HCT116 (cell line): ENCODE data around the gene CATSPERB. TPM values are rescaled to one million over a fixed set of nuclear protein-coding genes. Genes with fewer than 3 reads are reported as not detected.

Experiments used
- ATAC-seq: fragments of 200-7000 bp; cut with Tn5 transposase; 2 replicates; pipeline ENCODE4 v1.9.1; 2020; ENCODE audit warnings: mild to moderate bottlenecking, moderate library complexity
- BruUV-seq: library from RNA; stranded (reverse); fragments of 400-500 nt; replicated peaks from 2 replicates; lab custom pipeline; 2021; lab: Mats Ljungman, UMichigan
- CTCF ChIA-PET: fragments of 300-600 bp; sonication (Branson Sonifier 250); formaldehyde crosslinking; loops from one replicate; lab custom pipeline; 2021; ENCODE audit warnings: antibody characterized with exemption; lab: Charles Lee
- POLR2A ChIA-PET: fragments of 300-600, 350-600 bp; sonication (Branson Sonifier 250); formaldehyde crosslinking; loops from one replicate; lab custom pipeline; 2021; ENCODE audit warnings: antibody characterized with exemption; lab: Charles Lee
- RAD21 ChIA-PET, 2 experiments: fragments of 300-600 bp; sonication (Branson Sonifier 250); formaldehyde crosslinking; loops; one replicate each; lab custom pipeline; 2023; ENCODE audit warnings: low total read pairs in 2 of 2; ENCODE audit not compliant: uncharacterized antibody in 2 of 2, unreplicated experiment in 2 of 2, low non-redundant PET in 1 of 2; lab: Charles Lee
- DNase-seq: peaks from one replicate; pipeline ENCODE4 v3.0.0-alpha.2; 2010; ENCODE audit warnings: low read depth, low spot score
- H2AFZ ChIP-seq: fragments of 200-600 bp; shearing (Covaris generic), sonication (generic); 2 replicates; pipeline ENCODE4 v1.6.1; 2017; ENCODE audit warnings: low read depth, mixed run types, mixed read lengths, antibody characterized with exemption, low read length; ENCODE audit not compliant: poor library complexity, severe bottlenecking
- H3K27ac ChIP-seq: 2 replicates; pipeline ENCODE4 v1.5.1; 2012; ENCODE audit warnings: low read depth, low read length
- H3K27me3 ChIP-seq: fragments of 200-600 bp; sonication (generic); 2 replicates; pipeline ENCODE4 v1.6.1; 2016; ENCODE audit warnings: mixed run types, low read length, mixed read lengths; ENCODE audit not compliant: insufficient read depth
- H3K36me3 ChIP-seq, 2 experiments: fragments of 200-500 bp in 1 of 2; fragments of 200-600 bp in 1 of 2; sonication (Bioruptor generic) in 1 of 2; sonication (generic) in 1 of 2; 2 replicates each; pipeline versions ENCODE4 v1.5.1 to v1.6.1; 2014 to 2016; ENCODE audit warnings: low read length in 2 of 2, inconsistent platforms in 1 of 2, mixed read lengths in 1 of 2, mixed run types in 1 of 2; ENCODE audit not compliant: insufficient read depth in 2 of 2, control insufficient read depth in 1 of 2
- H3K4me1 ChIP-seq, 2 experiments: fragments of 200-600 bp in 1 of 2; sonication (generic) in 1 of 2; 2 replicates each; pipeline versions ENCODE4 v1.5.1 to v1.6.1; 2012 to 2017; ENCODE audit warnings: low read length in 2 of 2, inconsistent platforms in 1 of 2, mild to moderate bottlenecking in 1 of 2, mixed read lengths in 1 of 2, mixed run types in 1 of 2, moderate library complexity in 1 of 2; ENCODE audit not compliant: insufficient read depth in 2 of 2, control insufficient read depth in 1 of 2
- H3K4me2 ChIP-seq: fragments of 200-600 bp; sonication (generic); 2 replicates; pipeline ENCODE4 v1.6.1; 2017; ENCODE audit warnings: mixed run types, low read length, mixed read lengths
- H3K4me3 ChIP-seq, 2 experiments: fragments of 200-600 bp in 1 of 2; sonication (generic) in 1 of 2; replicated peaks in 1 of 2; 2 replicates each; pipeline ENCODE4 v1.5.1; 2011 to 2016; ENCODE audit warnings: low read length in 2 of 2, control low read depth in 1 of 2, low read depth in 1 of 2, mild to moderate bottlenecking in 1 of 2, mixed read lengths in 1 of 2, mixed run types in 1 of 2
- H3K79me2 ChIP-seq: fragments of 200-600 bp; sonication (generic); 2 replicates; pipeline ENCODE4 v1.6.1; 2017; ENCODE audit warnings: mild to moderate bottlenecking, mixed run types, low read length, moderate library complexity, mixed read lengths; ENCODE audit not compliant: insufficient read depth
- H3K9ac ChIP-seq: fragments of 200-600 bp; sonication (generic); 2 replicates; pipeline ENCODE4 v1.6.1; 2016; ENCODE audit warnings: low read length, mixed read lengths
- H3K9me2 ChIP-seq: fragments of 200-600 bp; sonication (generic), shearing (Covaris generic); 2 replicates; pipeline ENCODE4 v1.6.1; 2017; ENCODE audit warnings: mixed run types, mild to moderate bottlenecking, moderate library complexity; ENCODE audit not compliant: insufficient read depth
- H3K9me3 ChIP-seq, 2 experiments: fragments of 200-500 bp in 1 of 2; fragments of 200-600 bp in 1 of 2; sonication (Bioruptor generic) in 1 of 2; sonication (generic) in 1 of 2; 2 replicates each; pipeline ENCODE4 v1.6.1; 2014 to 2017; ENCODE audit warnings: low read length in 2 of 2, mixed read lengths in 2 of 2, inconsistent platforms in 1 of 2, low read depth in 1 of 2, mild to moderate bottlenecking in 1 of 2, mixed run types in 1 of 2, moderate library complexity in 1 of 2; ENCODE audit not compliant: control insufficient read depth in 1 of 2, insufficient read depth in 1 of 2
- H4K20me1 ChIP-seq: fragments of 200-600 bp; sonication (generic), shearing (Covaris generic); 2 replicates; pipeline ENCODE4 v1.6.1; 2017; ENCODE audit warnings: mixed run types, mild to moderate bottlenecking, moderate library complexity; ENCODE audit not compliant: insufficient read depth
- CEBPB ChIP-seq: IDR thresholded peaks from 2 replicates; pipeline ENCODE4 v1.6.1; 2012; ENCODE audit warnings: low read depth
- EZH2 ChIP-seq: fragments of 200-600 bp; sonication (generic); IDR thresholded peaks from 2 replicates; pipeline ENCODE4 v1.6.1; 2017; ENCODE audit warnings: antibody characterized with exemption, mixed run types
- EZH2phosphoT487 ChIP-seq: fragments of 200-600 bp; IDR thresholded peaks from 2 replicates; pipeline ENCODE4 v1.6.1; 2018; ENCODE audit warnings: antibody characterized with exemption, borderline replicate concordance
- FOSL1 ChIP-seq: IDR thresholded peaks from 2 replicates; pipeline ENCODE4 v1.6.1; 2012; ENCODE audit warnings: low read depth
- JUND ChIP-seq: IDR thresholded peaks from 2 replicates; pipeline ENCODE4 v1.6.1; 2012
- SP1 ChIP-seq: IDR thresholded peaks from 2 replicates; pipeline ENCODE4 v1.6.1; 2012; ENCODE audit warnings: low read depth
- SRF ChIP-seq: IDR thresholded peaks from 2 replicates; pipeline ENCODE4 v1.6.1; 2012; ENCODE audit warnings: low read depth
- YY1 ChIP-seq: IDR thresholded peaks from 2 replicates; pipeline ENCODE4 v1.6.1; 2011; ENCODE audit warnings: low read length, low read depth, moderate library complexity, mild to moderate bottlenecking; ENCODE audit not compliant: insufficient replicate concordance; ENCODE audit errors: extremely low read depth
- ZNF274 ChIP-seq: fragments of 200-500 bp; sonication (Bioruptor generic); IDR thresholded peaks from 2 replicates; pipeline ENCODE4 v1.6.1; 2014; ENCODE audit warnings: mild to moderate bottlenecking, low read depth, low read length, inconsistent platforms
- intact Hi-C: fragments of 100-400 bp; cut with micrococcal nuclease; formaldehyde crosslinking; loops from 2 replicates; pipeline ENCODE4 v1.10.0; 2022
- total RNA-seq: library from RNA; stranded (reverse); gene quantifications from one replicate; pipeline ENCODE4 v1.2.1, GENCODE V29; 2021; ENCODE audit not compliant: unreplicated experiment
- TF ChIP-seq, protein P1 (sequence below), 3 experiments: fragments of 200-600 bp in 1 of 3; sonication (generic) in 1 of 3; IDR thresholded peaks in 2 of 3; conservative IDR thresholded peaks in 1 of 3; 2 replicates each; pipeline ENCODE4 v1.5.1; 2012 to 2017; ENCODE audit warnings: low read depth in 2 of 3, low read length in 2 of 3, antibody characterized with exemption in 1 of 3, borderline replicate concordance in 1 of 3, control low read depth in 1 of 3, mild to moderate bottlenecking in 1 of 3, mixed read lengths in 1 of 3, mixed run types in 1 of 3, moderate library complexity in 1 of 3; ENCODE audit not compliant: insufficient read depth in 1 of 3

CATSPERB gene
- total RNA-seq, 1 experiment from 2014 or later = 0.74 TPM

DNA sequence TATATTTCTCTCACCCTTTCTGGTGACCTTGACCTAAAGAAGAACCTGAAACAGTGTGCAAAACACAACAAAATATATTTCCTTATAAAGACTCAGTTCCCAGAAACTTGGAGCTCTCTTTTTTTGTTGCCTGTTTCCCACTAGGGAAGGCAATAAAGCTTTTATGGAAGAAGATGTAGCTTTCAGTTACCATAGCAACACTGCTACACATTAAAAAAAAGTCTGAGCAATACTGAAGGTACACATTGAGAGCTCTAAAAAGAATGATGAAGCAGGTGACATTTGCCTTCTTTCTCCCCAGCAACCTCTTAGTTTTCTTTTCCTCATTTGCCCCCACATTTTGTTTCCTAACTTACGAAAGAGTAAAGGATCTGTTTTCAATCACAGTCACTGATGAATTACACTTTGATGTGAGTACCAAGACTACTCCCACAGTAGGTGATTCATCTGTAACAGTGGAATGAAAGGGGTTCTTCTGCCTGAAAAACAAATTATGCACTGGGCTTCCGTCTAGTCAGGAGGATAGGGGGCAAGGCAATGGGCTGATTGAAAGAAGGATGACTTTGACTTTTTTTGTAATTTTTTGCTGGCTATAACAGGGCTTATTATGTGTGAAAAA is 1.1 kb upstream of the CATSPERB start (continued):
- TF ChIP-seq, protein P1, sequence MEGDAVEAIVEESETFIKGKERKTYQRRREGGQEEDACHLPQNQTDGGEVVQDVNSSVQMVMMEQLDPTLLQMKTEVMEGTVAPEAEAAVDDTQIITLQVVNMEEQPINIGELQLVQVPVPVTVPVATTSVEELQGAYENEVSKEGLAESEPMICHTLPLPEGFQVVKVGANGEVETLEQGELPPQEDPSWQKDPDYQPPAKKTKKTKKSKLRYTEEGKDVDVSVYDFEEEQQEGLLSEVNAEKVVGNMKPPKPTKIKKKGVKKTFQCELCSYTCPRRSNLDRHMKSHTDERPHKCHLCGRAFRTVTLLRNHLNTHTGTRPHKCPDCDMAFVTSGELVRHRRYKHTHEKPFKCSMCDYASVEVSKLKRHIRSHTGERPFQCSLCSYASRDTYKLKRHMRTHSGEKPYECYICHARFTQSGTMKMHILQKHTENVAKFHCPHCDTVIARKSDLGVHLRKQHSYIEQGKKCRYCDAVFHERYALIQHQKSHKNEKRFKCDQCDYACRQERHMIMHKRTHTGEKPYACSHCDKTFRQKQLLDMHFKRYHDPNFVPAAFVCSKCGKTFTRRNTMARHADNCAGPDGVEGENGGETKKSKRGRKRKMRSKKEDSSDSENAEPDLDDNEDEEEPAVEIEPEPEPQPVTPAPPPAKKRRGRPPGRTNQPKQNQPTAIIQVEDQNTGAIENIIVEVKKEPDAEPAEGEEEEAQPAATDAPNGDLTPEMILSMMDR (IDR thresholded peaks at IDR 0.05 in 2 of 3, conservative IDR thresholded peaks at IDR 0.05 in 1 of 3; ENCODE audit: borderline replicate concordance in 1 of 3, insufficient read depth in 1 of 3, low read depth in 2 of 3, low read length in 2 of 3) = no peak
- TF ChIP-seq YY1 = no peak

DNA sequence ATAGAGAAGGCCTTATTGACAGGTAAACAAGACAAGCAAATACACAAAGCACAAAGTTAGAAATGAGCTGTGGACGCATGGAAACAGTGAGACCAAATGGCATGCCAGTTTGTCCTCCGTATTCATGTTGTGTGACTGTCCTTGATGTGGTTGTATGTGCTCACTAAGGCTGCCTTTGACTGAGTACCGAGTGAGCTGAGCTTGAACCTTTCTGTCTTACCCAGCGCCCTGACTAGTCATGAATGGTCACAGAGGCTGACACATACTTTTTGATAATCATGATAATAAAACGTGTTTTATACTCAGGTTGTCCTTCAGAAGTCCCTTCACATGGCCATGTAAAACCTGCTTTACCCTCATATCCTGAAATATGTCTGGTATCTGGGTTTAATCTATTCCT is 553 bp upstream of the CATSPERB start:
- Histone ChIP-seq H3K36me3 (no peaks in the 10 kb centered on the region), H2AFZ (no peak overlapping the region), H3K27me3 (no peaks in the 10 kb centered on the region), H3K9me3 (no peaks in the 10 kb centered on the region), H3K9me2 (no peaks in the 10 kb centered on the region), H3K4me2 (no peak overlapping the region), H3K9ac (no peak overlapping the region), H3K79me2 (no peaks in the 10 kb centered on the region), H3K4me3 (no peak overlapping the region), H3K4me1 (no peaks in the 10 kb centered on the region), H3K27ac (no peak overlapping the region), H4K20me1 (no peaks in the 10 kb centered on the region)
- ATAC-seq (no peak), DNase-seq (no peak)
- ChIA-PET RAD21 (no interaction called here), POLR2A (no interaction called here), CTCF (no interaction called here)
- no peak for TF ChIP-seq ZNF274
- TF ChIP-seq, protein P1 (IDR thresholded peaks at IDR 0.05 in 2 of 3, conservative IDR thresholded peaks at IDR 0.05 in 1 of 3; ENCODE audit: borderline replicate concordance in 1 of 3, insufficient read depth in 1 of 3, low read depth in 2 of 3, low read length in 2 of 3) = no peak
- TF ChIP-seq FOSL1 = no peak
- no peak for TF ChIP-seq YY1
- no peak for TF ChIP-seq SRF
- TF ChIP-seq JUND = no peak
- TF ChIP-seq EZH2 = no peak
- TF ChIP-seq SP1 = no peak
- no peak for TF ChIP-seq EZH2phosphoT487
- TF ChIP-seq CEBPB = no peak
- BruUV-seq = no TSS peak
- intact Hi-C loops = no loop called here
